CD4-positive, CD25-positive, alpha-beta regulatory T cell (primary cell): ENCODE data around the gene SHE. TPM values are rescaled to one million over a fixed set of nuclear protein-coding genes. Genes with fewer than 3 reads are reported as not detected.

Source experiments
- ATAC-seq, 2 donors: fragments of 150-1000 bp; cut with Tn5 transposase; one replicate each; pipeline ENCODE4 v1.10.0; 2021; ENCODE audit warnings: low read depth in 2 of 2, moderate number of reproducible peaks in 2 of 2, moderate library complexity in 1 of 2
- DNase-seq, 3 donors: peaks; one replicate each; pipeline versions ENCODE4 v3.0.0 to v3.0.0-alpha.2; 2012 to 2022; ENCODE audit warnings: mixed read lengths in 1 of 3
- H3K27ac ChIP-seq: one replicate; pipeline ENCODE4 v1.7.0; 2013; ENCODE audit warnings: mild to moderate bottlenecking, low read length; ENCODE audit not compliant: insufficient read depth, poor library complexity, severe bottlenecking
- H3K27me3 ChIP-seq: one replicate; pipeline ENCODE4 v1.7.0; 2013; ENCODE audit warnings: low read length; ENCODE audit not compliant: control insufficient read depth, insufficient read depth
- H3K36me3 ChIP-seq: one replicate; pipeline ENCODE4 v1.7.0; 2013; ENCODE audit warnings: mild to moderate bottlenecking, low read length, moderate library complexity; ENCODE audit not compliant: control insufficient read depth, insufficient read depth
- H3K4me1 ChIP-seq: 2 replicates; pipeline ENCODE4 v1.7.0; 2013; ENCODE audit warnings: mild to moderate bottlenecking, low read length; ENCODE audit not compliant: insufficient read depth, control insufficient read depth, poor library complexity, severe bottlenecking
- H3K4me3 ChIP-seq: one replicate; pipeline ENCODE4 v1.7.0; 2013; ENCODE audit warnings: low read depth, mild to moderate bottlenecking, low read length, moderate library complexity
- H3K9me3 ChIP-seq, 2 experiments: 1 replicate in 1 of 2; 2 replicates in 1 of 2; pipeline ENCODE4 v1.7.0; 2013; ENCODE audit warnings: low read length in 2 of 2, mild to moderate bottlenecking in 1 of 2, moderate library complexity in 1 of 2; ENCODE audit not compliant: control insufficient read depth in 2 of 2
- H3K27ac Mint-ChIP-seq, 3 donors: one replicate each; pipeline ENCODE4 v1.8.0; 2020 to 2022; ENCODE audit warnings: mild to moderate bottlenecking in 3 of 3, mixed read lengths in 3 of 3, moderate library complexity in 2 of 3
- H3K27me3 Mint-ChIP-seq: one replicate; pipeline ENCODE4 v1.8.0; 2022; ENCODE audit warnings: mild to moderate bottlenecking, mixed read lengths
- H3K36me3 Mint-ChIP-seq: one replicate; pipeline ENCODE4 v1.8.0; 2020; ENCODE audit warnings: mixed read lengths
- H3K4me1 Mint-ChIP-seq, 4 donors: one replicate each; pipeline ENCODE4 v1.8.0; 2020 to 2022; ENCODE audit warnings: mixed read lengths in 4 of 4, mild to moderate bottlenecking in 1 of 4
- H3K4me3 Mint-ChIP-seq, 4 donors: one replicate each; pipeline ENCODE4 v1.8.0; 2020 to 2022; ENCODE audit warnings: mild to moderate bottlenecking in 4 of 4, mixed read lengths in 4 of 4, moderate library complexity in 3 of 4
- H3K9me3 Mint-ChIP-seq, 7 donors: one replicate each; pipeline ENCODE4 v1.8.0; 2020 to 2022; ENCODE audit warnings: mixed read lengths in 7 of 7, mild to moderate bottlenecking in 3 of 7, moderate library complexity in 2 of 7
- polyA plus RNA-seq, 4 donors: library from polyadenylated mRNA; unstranded; fragments of 300-500 nt; fragmentation: Illumina TruSeq; gene quantifications; one replicate each; pipeline ENCODE4 v1.2.3, GENCODE V29; 2021
- total RNA-seq: library from RNA; stranded (reverse); gene quantifications from one replicate; pipeline ENCODE4 v1.2.3, GENCODE V29; 2022

Gene SHE
- total RNA-seq (not detected), polyA plus RNA-seq (not detected)

DNA sequence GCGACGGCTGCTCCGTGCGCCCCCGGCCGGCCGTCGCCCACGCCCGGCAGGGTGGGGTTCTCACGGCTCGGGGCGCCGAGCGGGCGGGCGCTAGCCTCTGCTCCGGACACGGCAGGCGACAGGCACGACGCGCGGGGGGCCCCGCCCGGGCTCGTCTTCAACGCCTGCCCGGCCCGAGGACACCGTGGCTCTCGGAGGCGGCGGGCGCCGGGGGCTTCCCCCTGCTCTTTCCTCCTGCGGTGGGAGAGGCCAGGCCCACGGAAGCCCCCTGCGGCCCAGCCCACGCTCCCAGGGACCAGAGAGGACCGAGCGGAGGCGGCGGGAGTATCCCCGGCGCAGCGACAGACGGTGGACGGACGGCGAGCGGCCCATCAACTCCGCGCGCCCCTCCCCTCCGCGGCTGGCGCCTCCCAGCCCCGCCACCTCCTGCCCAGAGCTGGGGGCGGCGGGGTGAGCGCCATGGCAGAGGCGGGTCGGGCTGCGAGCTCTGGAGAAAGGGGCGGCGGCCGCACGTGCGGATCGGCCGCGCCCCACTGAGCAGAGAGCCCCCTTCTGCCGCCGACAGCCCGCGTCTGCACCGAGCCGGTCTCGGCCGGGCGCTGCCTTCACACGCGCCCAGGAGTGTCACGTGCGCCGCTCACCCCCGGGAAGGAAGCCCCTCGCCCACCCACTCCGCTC is at the start of gene SHE, which contains the start of gene TDRD10:
Gene SHE, minus strand, starts transcription at position 347 of the 678 bp plus-strand sequence. CDS start 386 bp downstream, outside the sequence.
Gene TDRD10, plus strand, starts transcription at position 154 of the 678 bp plus-strand sequence. CDS start 4,685 bp downstream, outside the sequence.
- H3K9me3 ChIP-seq: no peaks in the 10 kb centered on the region
- Mint-ChIP-seq H3K4me1 (peaks cover 0 to 6% (median under 1%) of the 10 kb centered on the region in 4 donors), H3K4me3 (peak within 1 kb of the TSS; percentile 26 to 66 (median 48)), H3K27me3 (peaks cover 57% of the 10 kb centered on the region), H3K27ac (peak within 1 kb of the TSS in 1 of 3 donors; percentile 48), H3K36me3 (no peaks in the 10 kb centered on the region), H3K9me3 (peaks cover 0 to 9% (median 0%) of the 10 kb centered on the region in 7 donors)
- no peaks in the 10 kb centered on the region for H3K36me3 ChIP-seq
- no peak within 1 kb of the TSS for H3K27ac ChIP-seq
- peaks cover 51% of the 10 kb centered on the region for H3K27me3 ChIP-seq
- no peak within 1 kb of the TSS for H3K4me3 ChIP-seq
- DNase-seq: peak in 2 of 3 donors; percentile 7
- ATAC-seq: peak; percentile 31
- peaks cover 16% of the 10 kb centered on the region for H3K4me1 ChIP-seq

DNA sequence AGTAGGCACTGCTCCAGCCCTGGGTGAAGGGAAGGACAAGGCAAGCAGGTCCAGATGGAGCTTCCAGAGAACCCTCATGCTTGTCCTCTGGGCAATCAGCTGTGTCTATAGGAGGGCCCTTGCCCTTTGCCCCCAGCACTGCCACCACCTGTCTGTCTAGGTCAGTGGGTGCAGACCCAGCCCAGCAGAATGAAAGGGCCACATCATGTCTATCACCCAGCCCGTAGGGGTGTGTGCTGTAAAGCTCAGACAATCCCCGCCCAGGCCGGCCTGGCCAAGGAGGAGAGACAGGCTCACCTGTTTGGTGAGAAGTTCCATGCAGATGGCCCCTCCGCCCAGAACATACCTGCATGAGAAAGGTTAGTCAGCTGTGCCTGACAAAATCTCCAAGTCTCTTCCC is 49.3 kb upstream of the SHE start:
- Histone ChIP-seq H3K4me3 (no peak overlapping the region), H3K36me3 (peaks cover 77% of the 10 kb centered on the region), H3K4me1 (peaks cover 4% of the 10 kb centered on the region), H3K9me3 (no peaks in the 10 kb centered on the region), H3K27ac (no peak overlapping the region), H3K27me3 (no peaks in the 10 kb centered on the region)
- peaks cover 7 to 47% (median 30%) of the 10 kb centered on the region in 4 donors for H3K4me1 Mint-ChIP-seq
- H3K27ac Mint-ChIP-seq: no peak overlapping the region
- DNase-seq: no peak
- ATAC-seq: no peak
- H3K4me3 Mint-ChIP-seq: no peak overlapping the region
- H3K9me3 Mint-ChIP-seq: no peaks in the 10 kb centered on the region
- no peaks in the 10 kb centered on the region for H3K27me3 Mint-ChIP-seq
- H3K36me3 Mint-ChIP-seq: peaks cover 56% of the 10 kb centered on the region

DNA sequence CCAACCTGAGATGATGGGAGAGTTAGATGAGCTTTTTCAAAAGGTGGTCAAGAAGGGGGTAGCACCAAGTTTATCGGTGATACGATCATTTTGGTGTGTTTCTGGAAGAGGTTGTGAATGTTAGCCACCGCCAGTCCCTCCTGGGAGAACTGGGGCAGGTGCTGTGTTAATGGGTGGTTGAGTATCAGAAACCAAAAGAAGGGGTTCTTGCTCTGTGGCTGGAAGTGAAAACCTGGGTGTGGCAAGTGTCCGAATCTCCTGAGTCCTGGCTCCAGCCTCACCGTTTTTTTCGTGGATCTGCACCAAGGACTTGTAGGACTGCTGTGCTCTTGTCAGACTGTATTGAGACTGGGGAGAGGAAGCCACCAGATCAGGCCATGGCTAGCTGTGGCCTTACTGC is 48.4 kb upstream of the SHE start:
- Mint-ChIP-seq H3K9me3 (no peaks in the 10 kb centered on the region), H3K27ac (peak overlapping the region in 1 of 3 donors; percentile 34), H3K36me3 (peaks cover 48% of the 10 kb centered on the region), H3K27me3 (no peaks in the 10 kb centered on the region), H3K4me3 (peak overlapping the region in 2 of 4 donors; percentile 3 to 78), H3K4me1 (peaks cover 10 to 40% (median 22%) of the 10 kb centered on the region in 4 donors)
- DNase-seq (no peak), ATAC-seq (no peak)
- H3K27ac ChIP-seq: no peak overlapping the region
- no peaks in the 10 kb centered on the region for H3K4me1 ChIP-seq
- H3K27me3 ChIP-seq: no peaks in the 10 kb centered on the region
- peaks cover 72% of the 10 kb centered on the region for H3K36me3 ChIP-seq
- no peak overlapping the region for H3K4me3 ChIP-seq
- H3K9me3 ChIP-seq: no peaks in the 10 kb centered on the region

DNA sequence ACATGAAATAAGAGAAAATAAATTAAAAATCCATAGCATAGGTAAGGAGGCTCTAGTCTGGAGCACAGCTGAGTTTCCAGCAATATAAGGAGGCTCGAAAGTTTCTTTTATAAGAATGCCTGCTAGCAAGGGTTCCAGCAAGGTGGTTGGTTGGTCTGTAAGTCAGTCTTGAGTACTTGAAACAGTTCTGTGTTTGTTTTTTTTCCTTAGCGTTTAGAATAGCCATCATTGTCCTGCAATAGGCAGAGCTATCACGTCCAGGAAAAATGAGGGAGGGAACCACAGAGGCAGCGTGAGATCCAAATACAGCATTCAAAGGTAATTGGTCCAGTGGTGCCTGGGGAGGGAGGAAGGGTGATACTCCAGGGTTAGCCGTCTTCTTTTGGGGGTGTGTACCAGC is 47.9 kb upstream of the SHE start:
- Mint-ChIP-seq H3K9me3 (no peaks in the 10 kb centered on the region), H3K27ac (peak overlapping the region in 1 of 3 donors; percentile 42), H3K4me1 (peaks cover 7 to 34% (median 20%) of the 10 kb centered on the region in 4 donors), H3K36me3 (peaks cover 42% of the 10 kb centered on the region), H3K4me3 (peak overlapping the region in 1 of 4 donors; percentile 3), H3K27me3 (no peaks in the 10 kb centered on the region)
- DNase-seq (no peak), ATAC-seq (no peak)
- H3K36me3 ChIP-seq: peaks cover 66% of the 10 kb centered on the region
- H3K27ac ChIP-seq: no peak overlapping the region
- H3K27me3 ChIP-seq: no peaks in the 10 kb centered on the region
- H3K9me3 ChIP-seq: no peaks in the 10 kb centered on the region
- no peaks in the 10 kb centered on the region for H3K4me1 ChIP-seq
- no peak overlapping the region for H3K4me3 ChIP-seq

DNA sequence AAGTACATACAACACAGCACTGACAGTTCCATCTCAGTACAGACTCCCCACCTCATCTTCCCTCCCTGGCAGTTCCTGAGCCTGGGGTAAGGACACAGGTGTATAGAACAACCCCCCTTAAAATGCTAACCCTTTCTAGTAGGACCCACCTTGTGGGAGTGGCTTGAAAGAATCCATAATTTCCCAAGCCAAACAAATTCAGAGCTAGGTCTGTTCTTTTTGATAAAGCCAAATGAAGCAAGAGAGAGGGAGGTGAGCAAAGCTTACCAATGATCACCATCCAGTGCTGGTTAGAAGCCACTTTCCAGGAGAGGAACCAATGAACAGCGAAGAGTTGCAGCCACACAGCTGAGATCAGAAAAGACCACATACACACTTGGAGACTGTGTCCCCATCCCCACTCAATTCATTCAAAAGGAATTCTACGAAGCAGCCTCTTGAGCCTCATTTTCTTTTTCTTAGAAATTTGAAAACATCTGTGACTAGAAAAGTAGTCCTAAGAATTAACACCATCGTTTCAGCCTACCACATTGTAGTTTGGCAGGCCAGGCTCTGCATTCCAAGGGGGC is 47.1 kb upstream of the SHE start:
- ATAC-seq: no peak
- Histone ChIP-seq H3K27me3 (no peaks in the 10 kb centered on the region), H3K4me3 (no peak overlapping the region), H3K9me3 (no peaks in the 10 kb centered on the region), H3K27ac (no peak overlapping the region), H3K36me3 (peaks cover 58% of the 10 kb centered on the region), H3K4me1 (no peaks in the 10 kb centered on the region)
- Mint-ChIP-seq H3K4me3 (peak overlapping the region in 1 of 4 donors; percentile 22), H3K4me1 (peaks cover 5 to 28% (median 18%) of the 10 kb centered on the region in 4 donors), H3K27ac (peak overlapping the region in 2 of 3 donors; percentile 62 to 65), H3K27me3 (no peaks in the 10 kb centered on the region), H3K36me3 (peaks cover 35% of the 10 kb centered on the region), H3K9me3 (no peaks in the 10 kb centered on the region)
- DNase-seq: no peak

DNA sequence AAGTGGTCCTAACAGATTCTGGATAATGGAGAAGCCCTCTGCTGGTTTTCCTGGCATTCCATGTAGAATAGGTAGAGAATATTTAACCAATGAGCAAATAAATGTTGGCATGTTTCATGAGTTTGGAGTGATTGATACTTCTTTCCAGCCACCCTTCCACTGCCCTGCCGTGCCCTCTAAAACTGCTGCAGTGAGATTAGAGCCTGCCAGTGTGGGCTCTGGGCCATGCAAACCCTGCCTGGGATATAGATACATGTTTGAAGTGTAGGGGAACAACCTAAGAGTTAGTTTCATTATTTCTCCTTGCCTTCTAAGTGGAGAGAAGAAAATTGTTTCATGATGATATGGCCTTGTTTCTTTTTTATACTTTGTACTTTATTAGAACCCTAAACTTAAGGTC is 45.8 kb upstream of the SHE start:
- no peak overlapping the region for H3K4me3 Mint-ChIP-seq
- Histone ChIP-seq H3K36me3 (peaks cover 46% of the 10 kb centered on the region), H3K9me3 (no peaks in the 10 kb centered on the region), H3K4me3 (no peak overlapping the region), H3K27ac (no peak overlapping the region), H3K4me1 (no peaks in the 10 kb centered on the region), H3K27me3 (no peaks in the 10 kb centered on the region)
- H3K4me1 Mint-ChIP-seq: peaks cover 5 to 28% (median 12%) of the 10 kb centered on the region in 4 donors
- ATAC-seq (no peak), DNase-seq (no peak)
- peaks cover 4% of the 10 kb centered on the region for H3K27me3 Mint-ChIP-seq
- H3K36me3 Mint-ChIP-seq: peaks cover 24% of the 10 kb centered on the region
- peak overlapping the region in 1 of 3 donors; percentile 31 for H3K27ac Mint-ChIP-seq
- no peaks in the 10 kb centered on the region for H3K9me3 Mint-ChIP-seq

DNA sequence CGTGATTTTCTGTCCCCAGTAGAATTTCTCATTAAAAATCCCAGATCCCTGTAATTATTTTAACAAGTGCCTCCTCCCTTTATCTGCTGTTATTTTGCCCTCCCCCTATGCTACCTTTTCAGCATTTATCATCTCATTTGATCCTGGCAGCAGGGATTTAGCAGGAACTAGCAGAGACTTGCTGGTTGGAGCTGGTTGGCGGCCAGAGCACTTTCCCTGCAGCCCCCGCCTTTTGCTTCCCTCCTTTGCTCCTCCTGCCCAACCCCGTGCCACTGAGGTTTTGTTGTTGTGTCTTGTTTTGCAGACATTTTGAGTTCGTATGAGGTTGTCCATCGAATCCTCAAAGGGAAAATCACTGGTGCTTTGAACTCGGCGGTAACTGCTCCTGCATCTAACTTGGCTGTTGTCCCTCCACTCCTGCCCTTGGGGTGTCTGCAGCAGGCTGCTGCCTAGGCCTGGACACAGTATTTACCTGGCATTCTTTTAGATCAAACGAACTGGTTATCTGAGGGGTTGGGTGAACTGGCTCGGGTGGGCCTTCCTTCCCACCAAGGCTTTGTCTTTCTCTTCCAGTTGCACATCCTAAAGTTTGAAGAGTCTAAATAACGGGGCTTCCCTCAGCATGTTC is 45.0 kb upstream of the SHE start:
- H3K27ac Mint-ChIP-seq: peak overlapping the region in 2 of 3 donors; percentile 31 to 69
- peaks cover 38% of the 10 kb centered on the region for H3K36me3 ChIP-seq
- H3K9me3 ChIP-seq: no peaks in the 10 kb centered on the region
- no peaks in the 10 kb centered on the region for H3K9me3 Mint-ChIP-seq
- H3K4me1 Mint-ChIP-seq: peaks cover 5 to 28% (median 12%) of the 10 kb centered on the region in 4 donors
- H3K4me3 Mint-ChIP-seq: no peak overlapping the region
- DNase-seq (no peak), ATAC-seq (no peak)
- H3K27me3 Mint-ChIP-seq: peaks cover 4% of the 10 kb centered on the region
- no peak overlapping the region for H3K27ac ChIP-seq
- H3K27me3 ChIP-seq: no peaks in the 10 kb centered on the region
- no peaks in the 10 kb centered on the region for H3K4me1 ChIP-seq
- no peak overlapping the region for H3K4me3 ChIP-seq
- peaks cover 19% of the 10 kb centered on the region for H3K36me3 Mint-ChIP-seq
